Mononuclear cell (primary cell): ENCODE data around the gene R3HDM1. TPM values are rescaled to one million over a fixed set of nuclear protein-coding genes. Genes with fewer than 3 reads are reported as not detected.
"Not testable (repeated sequence)": the region's sequence is repeated elsewhere in the genome, so short reads cannot be mapped to it uniquely, and the experiment has no call there.

Experiments
- H3K27me3 ChIP-seq: 2 replicates; pipeline ENCODE4 v1.6.0; 2011; ENCODE audit warnings: low read length, control low read depth; ENCODE audit not compliant: insufficient read depth
- H3K4me1 ChIP-seq: 2 replicates; pipeline ENCODE4 v1.5.1; 2011; ENCODE audit warnings: mild to moderate bottlenecking, low read length, control low read depth; ENCODE audit not compliant: insufficient read depth
- H3K4me3 ChIP-seq: 2 replicates; pipeline ENCODE4 v1.5.1; 2011; ENCODE audit warnings: mild to moderate bottlenecking, low read length, moderate library complexity
- H3K9me3 ChIP-seq: 2 replicates; pipeline ENCODE4 v1.5.1; 2011; ENCODE audit warnings: low read depth, mild to moderate bottlenecking, control low read depth, low read length
- total RNA-seq: library from RNA; depleted of rRNA; stranded (reverse); fragments of >200 nt; gene quantifications from one replicate; pipeline ENCODE4 v1.2.3, GENCODE V29; 2012

The R3HDM1 gene
- total RNA-seq, 1 donor, result 36.0 TPM

- Histone ChIP-seq H3K27me3 (no peaks in the 10 kb centered on the region), H3K4me1 (no peaks in the 10 kb centered on the region), H3K9me3 (no peaks in the 10 kb centered on the region), H3K4me3 (no peak overlapping the region)
Measured at GRCh38 chr2:135647836-135648579, 116.7 kb downstream of the R3HDM1 start.

GRCh38 chr2:135650721-135651120 is 119.4 kb downstream of the R3HDM1 start:
- no peaks in the 10 kb centered on the region for H3K4me1 ChIP-seq
- no peaks in the 10 kb centered on the region for H3K9me3 ChIP-seq
- H3K27me3 ChIP-seq, result no peaks in the 10 kb centered on the region
- H3K4me3 ChIP-seq, result no peak overlapping the region

- Histone ChIP-seq H3K4me1 (no peaks in the 10 kb centered on the region), H3K4me3 (no peak overlapping the region), H3K27me3 (no peaks in the 10 kb centered on the region), H3K9me3 (no peaks in the 10 kb centered on the region)
Measured at GRCh38 chr2:135651717-135652116, 120.4 kb downstream of the R3HDM1 start.

- not testable (repeated sequence) for H3K4me1 ChIP-seq, H3K27me3 ChIP-seq, H3K9me3 ChIP-seq, H3K4me3 ChIP-seq
Measured at GRCh38 chr2:135654239-135654638, 123.0 kb downstream of the R3HDM1 start.

- H3K27me3 ChIP-seq, result no peaks in the 10 kb centered on the region
- H3K4me3 ChIP-seq, result no peak overlapping the region
- H3K9me3 ChIP-seq, result no peaks in the 10 kb centered on the region
- H3K4me1 ChIP-seq, result no peaks in the 10 kb centered on the region
Measured at GRCh38 chr2:135657806-135658582, 126.7 kb downstream of the R3HDM1 start.

GRCh38 chr2:135662088-135662487 is 130.8 kb downstream of the R3HDM1 start:
- no peaks in the 10 kb centered on the region for H3K27me3 ChIP-seq

GRCh38 chr2:135663148-135663700 is 131.9 kb downstream of the R3HDM1 start:
- Histone ChIP-seq H3K4me1 (no peaks in the 10 kb centered on the region), H3K9me3 (no peaks in the 10 kb centered on the region), H3K4me3 (no peak overlapping the region), H3K27me3 (no peaks in the 10 kb centered on the region)

More at GRCh38 chr2:135662088-135662487, 130.8 kb downstream of the R3HDM1 start:
- no peaks in the 10 kb centered on the region for H3K9me3 ChIP-seq
- no peaks in the 10 kb centered on the region for H3K4me1 ChIP-seq
- H3K4me3 ChIP-seq, result no peak overlapping the region

- Histone ChIP-seq H3K9me3 (no peaks in the 10 kb centered on the region), H3K4me1 (no peaks in the 10 kb centered on the region)
Measured at GRCh38 chr2:135664623-135665068, 133.4 kb downstream of the R3HDM1 start.

GRCh38 chr2:135667045-135667444 is 135.8 kb downstream of the R3HDM1 start:
- no peaks in the 10 kb centered on the region for H3K4me1 ChIP-seq
- H3K9me3 ChIP-seq, result no peaks in the 10 kb centered on the region
- no peaks in the 10 kb centered on the region for H3K27me3 ChIP-seq

More at GRCh38 chr2:135664623-135665068, 133.4 kb downstream of the R3HDM1 start:
- Histone ChIP-seq H3K27me3 (no peaks in the 10 kb centered on the region), H3K4me3 (no peak overlapping the region)

GRCh38 chr2:135674453-135674852 is 143.2 kb downstream of the R3HDM1 start:
- Histone ChIP-seq H3K27me3 (no peaks in the 10 kb centered on the region), H3K4me1 (peaks cover 7% of the 10 kb centered on the region), H3K4me3 (no peak overlapping the region), H3K9me3 (no peaks in the 10 kb centered on the region)

More at GRCh38 chr2:135667045-135667444, 135.8 kb downstream of the R3HDM1 start:
- H3K4me3 ChIP-seq, result no peak overlapping the region

GRCh38 chr2:135676031-135676430 is 144.7 kb downstream of the R3HDM1 start:
- no peaks in the 10 kb centered on the region for H3K27me3 ChIP-seq
- no peaks in the 10 kb centered on the region for H3K9me3 ChIP-seq
- H3K4me1 ChIP-seq, result peaks cover 7% of the 10 kb centered on the region
- no peak overlapping the region for H3K4me3 ChIP-seq

GRCh38 chr2:135679125-135679524 is 147.8 kb downstream of the R3HDM1 start:
- peaks cover 7% of the 10 kb centered on the region for H3K4me1 ChIP-seq
- no peaks in the 10 kb centered on the region for H3K9me3 ChIP-seq
- H3K27me3 ChIP-seq, result no peaks in the 10 kb centered on the region
- H3K4me3 ChIP-seq, result no peak overlapping the region

GRCh38 chr2:135685361-135685760 is 154.1 kb downstream of the R3HDM1 start:
- no peak overlapping the region for H3K4me3 ChIP-seq
- H3K4me1 ChIP-seq, result no peaks in the 10 kb centered on the region
- H3K27me3 ChIP-seq, result no peaks in the 10 kb centered on the region
- no peaks in the 10 kb centered on the region for H3K9me3 ChIP-seq

- H3K9me3 ChIP-seq, result no peaks in the 10 kb centered on the region
- no peaks in the 10 kb centered on the region for H3K27me3 ChIP-seq
- H3K4me3 ChIP-seq, result no peak overlapping the region
- no peaks in the 10 kb centered on the region for H3K4me1 ChIP-seq
Measured at GRCh38 chr2:135688978-135689377, 157.7 kb downstream of the R3HDM1 start.

GRCh38 chr2:135689679-135690078 is 158.4 kb downstream of the R3HDM1 start:
- no peaks in the 10 kb centered on the region for H3K4me1 ChIP-seq
- H3K9me3 ChIP-seq, result no peaks in the 10 kb centered on the region
- H3K27me3 ChIP-seq, result no peaks in the 10 kb centered on the region
- H3K4me3 ChIP-seq, result no peak overlapping the region
